ENCODE results near the gene BTN1A1.

Gene BTN1A1

GRCh38 chr6:26520237-26520849, 20.2 kb downstream of the BTN1A1 start (continued):
- TF ChIP-seq KLF8 (tag by site-specific recombination; IDR thresholded peaks at IDR 0.05) (peak; percentile 66), ZNF830 (tag by site-specific recombination; IDR thresholded peaks at IDR 0.05; ENCODE audit: low read depth) (no peak), ZNF48 (tag by site-specific recombination; IDR thresholded peaks at IDR 0.05) (no peak), PRDM2 (tag by site-specific recombination; IDR thresholded peaks at IDR 0.05; ENCODE audit: borderline replicate concordance) (no peak), TSHZ1 (tag by site-specific recombination; IDR thresholded peaks at IDR 0.05; ENCODE audit: borderline replicate concordance) (no peak), SP7 (tag by site-specific recombination; IDR thresholded peaks at IDR 0.05) (peak; percentile 19; the same call in 1 of the 2 replicates), KLF16 (tag by site-specific recombination; IDR thresholded peaks at IDR 0.05) (no peak), ZNF416 (tag by site-specific recombination; IDR thresholded peaks at IDR 0.05) (no peak), ZNF423 (tag by site-specific recombination; IDR thresholded peaks at IDR 0.05) (no peak), EGR2 (tag by site-specific recombination; IDR thresholded peaks at IDR 0.05; ENCODE audit: low read depth) (peak; percentile 44), ZNF341 (tag by site-specific recombination; IDR thresholded peaks at IDR 0.05; ENCODE audit: low read depth) (no peak), ZFP41 (tag by site-specific recombination; IDR thresholded peaks at IDR 0.05; ENCODE audit: borderline replicate concordance) (no peak), ZNF114 (tag by site-specific recombination; IDR thresholded peaks at IDR 0.05) (no peak), ZNF2 (tag by site-specific recombination; IDR thresholded peaks at IDR 0.05) (0 out of 2 replicates have a peak, but pooled peaks have one; percentile 26), ZNF214 (tag by site-specific recombination; IDR thresholded peaks at IDR 0.05; ENCODE audit: borderline replicate concordance) (no peak), PRDM4 (tag by site-specific recombination; IDR thresholded peaks at IDR 0.05) (no peak), ZNF629 (tag by site-specific recombination; IDR thresholded peaks at IDR 0.05) (no peak), ZNF335 (tag by site-specific recombination; conservative IDR thresholded peaks at IDR 0.05) (peak; percentile 54), SCRT2 (tag by site-specific recombination; IDR thresholded peaks at IDR 0.05) (no peak), ZNF394 (tag by site-specific recombination; IDR thresholded peaks at IDR 0.05; ENCODE audit: borderline replicate concordance) (no peak), ZNF10 (tag by site-specific recombination; IDR thresholded peaks at IDR 0.05) (no peak), ZNF660 (tag by site-specific recombination; IDR thresholded peaks at IDR 0.05) (peak; percentile 80), ZSCAN23 (tag by site-specific recombination; IDR thresholded peaks at IDR 0.05) (no peak), ZNF157 (tag by site-specific recombination; IDR thresholded peaks at IDR 0.05) (no peak), ZBTB8A (tag by site-specific recombination; IDR thresholded peaks at IDR 0.05) (no peak), ZNF366 (tag by site-specific recombination; conservative IDR thresholded peaks at IDR 0.05) (no peak), ZNF132 (tag by site-specific recombination; IDR thresholded peaks at IDR 0.05; ENCODE audit: borderline replicate concordance) (no peak), ZXDB (tag by site-specific recombination; IDR thresholded peaks at IDR 0.05) (0 out of 2 replicates have a peak, but pooled peaks have one; percentile 28), ZNF138 (tag by site-specific recombination; IDR thresholded peaks at IDR 0.05; ENCODE audit: borderline replicate concordance) (no peak), GLIS2 (tag by site-specific recombination; IDR thresholded peaks at IDR 0.05) (no peak)
